ENCODE results near the gene SPIRE2.
A peak's percentile ranks its signal among the peaks of the same experiment; 100 is the strongest.

The SPIRE2 gene

DNA sequence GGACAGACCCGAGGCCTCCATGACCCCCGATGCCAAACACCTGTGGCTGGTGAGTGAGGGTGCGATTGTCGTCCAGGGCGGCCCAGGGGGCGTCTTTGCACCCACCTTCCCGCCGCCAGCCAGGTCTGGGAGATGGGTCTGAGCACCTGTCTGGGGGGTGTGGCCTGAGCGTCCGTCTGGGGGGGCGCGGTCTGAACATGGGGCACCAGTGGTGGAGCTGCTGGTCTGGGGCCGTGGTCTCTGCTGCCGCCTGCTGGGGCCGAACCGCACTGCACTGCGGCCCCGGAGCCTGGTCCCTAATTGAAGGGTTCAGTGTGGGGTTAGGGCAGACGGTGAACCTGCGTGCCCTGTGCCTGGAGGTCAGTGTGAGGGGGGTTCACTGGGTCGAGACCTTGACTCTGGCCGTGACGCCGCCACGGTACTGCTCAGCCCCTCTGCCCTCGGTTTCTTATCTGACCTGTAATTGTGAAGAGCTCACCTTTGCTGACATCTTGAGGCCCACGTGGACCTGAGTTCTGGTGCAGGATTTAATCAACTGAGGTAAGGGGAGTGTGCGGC lies 32.6 kb downstream of the SPIRE2 start:
- DNase-seq (ENCODE audit: low spot score), result peak; percentile 95
- peak; percentile 100 for TF ChIP-seq CTCF (IDR thresholded peaks at IDR 0.05; ENCODE audit: extremely low read depth, missing control alignments)

DNA sequence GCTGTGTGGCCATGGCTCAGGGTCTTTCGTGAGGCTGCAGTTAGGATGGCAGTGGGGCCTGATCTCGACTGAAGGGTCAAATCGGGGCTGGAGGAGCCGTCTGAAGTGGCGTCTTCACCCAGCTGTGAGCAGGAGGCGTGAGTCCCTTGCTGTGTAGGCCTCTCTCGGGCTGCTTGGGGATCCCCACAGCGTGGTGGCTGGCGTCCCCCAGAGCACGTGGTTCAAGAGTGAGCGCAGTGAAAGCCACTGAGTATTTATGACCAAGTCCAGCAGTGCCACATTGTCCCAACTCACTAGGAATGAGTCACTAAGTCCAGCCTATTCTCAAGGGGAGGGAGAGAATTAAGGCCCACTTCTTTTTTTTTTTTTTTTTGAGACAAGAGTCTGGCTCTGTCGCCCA lies 33.4 kb downstream of the SPIRE2 start:
- no peak for TF ChIP-seq CTCF (IDR thresholded peaks at IDR 0.05; ENCODE audit: extremely low read depth, missing control alignments)
- no peak for DNase-seq (ENCODE audit: low spot score)

DNA sequence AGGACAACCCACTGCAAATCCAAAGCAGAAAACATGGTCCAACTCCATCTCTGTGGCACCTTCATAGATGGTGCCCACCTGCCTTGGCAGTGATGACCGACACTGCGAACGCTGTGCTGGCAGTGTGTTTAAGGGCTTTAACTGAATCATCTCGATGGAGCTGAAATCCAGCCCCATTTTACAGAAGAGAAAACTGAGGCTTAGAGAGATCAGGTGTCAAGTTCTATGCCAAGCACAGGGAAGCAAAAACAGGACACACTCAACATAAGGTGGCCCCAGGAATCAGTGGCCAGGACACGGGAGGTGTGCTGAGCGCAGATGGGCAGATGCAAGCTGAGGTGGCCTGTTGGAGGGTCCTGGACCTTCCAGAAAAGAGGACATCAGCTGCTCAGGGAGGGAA lies 34.5 kb downstream of the SPIRE2 start:
- no peak for TF ChIP-seq CTCF (IDR thresholded peaks at IDR 0.05; ENCODE audit: extremely low read depth, missing control alignments)

DNA sequence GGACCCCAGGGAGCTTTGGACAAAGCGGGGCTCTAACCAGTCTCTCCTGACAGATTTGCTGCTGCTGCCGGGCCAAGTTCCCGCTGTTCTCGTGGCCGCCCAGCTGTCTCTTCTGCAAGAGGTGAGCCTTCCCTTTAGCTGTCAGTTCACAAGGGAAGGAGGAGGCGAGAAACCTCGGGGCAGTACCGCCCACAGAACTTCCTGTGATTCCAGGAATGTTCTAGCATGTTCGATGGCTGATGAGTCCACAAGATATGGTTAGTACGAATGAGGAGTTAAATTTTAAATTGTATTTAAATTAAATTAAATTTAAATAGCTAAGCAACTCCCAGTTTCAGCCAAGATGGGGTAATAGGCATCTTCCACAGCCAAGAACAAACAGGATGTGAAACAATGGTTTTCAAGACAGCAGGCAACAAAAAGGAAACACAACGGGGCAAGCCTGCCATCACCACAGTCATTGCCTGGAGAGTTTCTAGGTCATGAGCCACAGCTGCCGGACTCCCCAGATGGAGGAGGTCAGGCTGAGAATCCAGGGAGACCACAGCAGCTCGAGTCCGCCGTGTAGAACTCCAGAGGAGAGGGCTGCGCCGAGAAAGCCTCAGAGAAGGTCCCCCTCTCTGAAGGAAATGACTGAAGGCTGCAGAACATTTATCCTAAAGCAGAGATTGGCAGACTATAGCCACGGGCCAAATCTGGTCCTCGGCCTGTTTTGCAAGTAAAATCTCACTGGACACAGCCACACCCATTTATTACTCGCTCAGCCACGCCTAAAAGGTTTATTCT lies 35.7 kb downstream of the SPIRE2 start:
- DNase-seq (ENCODE audit: low spot score), result peak; percentile 75
- TF ChIP-seq CTCF (IDR thresholded peaks at IDR 0.05; ENCODE audit: extremely low read depth, missing control alignments), result no peak

More for the DNA sequence above, 34.5 kb downstream of the SPIRE2 start:
- no peak for DNase-seq (ENCODE audit: low spot score)

DNA sequence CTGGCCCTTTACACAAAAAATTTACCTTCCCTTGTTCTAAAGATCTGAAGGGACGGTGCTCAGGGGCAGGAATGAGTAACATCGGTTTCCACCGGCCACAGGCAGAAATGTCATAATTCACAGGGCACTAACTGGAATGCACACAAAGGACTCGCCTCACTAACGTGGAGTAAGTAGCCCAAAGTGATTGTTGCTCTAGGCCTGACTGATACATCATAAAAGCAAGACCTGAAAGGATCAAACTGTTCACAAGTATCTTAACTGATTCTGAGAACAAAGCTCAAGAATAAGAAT lies 36.2 kb downstream of the SPIRE2 start:
- no peak for DNase-seq (ENCODE audit: low spot score)
- TF ChIP-seq CTCF (IDR thresholded peaks at IDR 0.05; ENCODE audit: extremely low read depth, missing control alignments), result no peak

- no peak for DNase-seq (ENCODE audit: low spot score)
- TF ChIP-seq CTCF (IDR thresholded peaks at IDR 0.05; ENCODE audit: extremely low read depth, missing control alignments), result no peak
Measured at GRCh38 chr16:89867918-89868317, 39.6 kb downstream of the SPIRE2 start.

GRCh38 chr16:89869911-89870310 lies 41.6 kb downstream of the SPIRE2 start:
- DNase-seq (ENCODE audit: low spot score), result no peak
- no peak for TF ChIP-seq CTCF (IDR thresholded peaks at IDR 0.05; ENCODE audit: extremely low read depth, missing control alignments)
